Measurements from ENCODE around the gene FAM124B.
A peak's percentile ranks its signal among the peaks of the same experiment; 100 is the strongest.

Gene FAM124B

DNA sequence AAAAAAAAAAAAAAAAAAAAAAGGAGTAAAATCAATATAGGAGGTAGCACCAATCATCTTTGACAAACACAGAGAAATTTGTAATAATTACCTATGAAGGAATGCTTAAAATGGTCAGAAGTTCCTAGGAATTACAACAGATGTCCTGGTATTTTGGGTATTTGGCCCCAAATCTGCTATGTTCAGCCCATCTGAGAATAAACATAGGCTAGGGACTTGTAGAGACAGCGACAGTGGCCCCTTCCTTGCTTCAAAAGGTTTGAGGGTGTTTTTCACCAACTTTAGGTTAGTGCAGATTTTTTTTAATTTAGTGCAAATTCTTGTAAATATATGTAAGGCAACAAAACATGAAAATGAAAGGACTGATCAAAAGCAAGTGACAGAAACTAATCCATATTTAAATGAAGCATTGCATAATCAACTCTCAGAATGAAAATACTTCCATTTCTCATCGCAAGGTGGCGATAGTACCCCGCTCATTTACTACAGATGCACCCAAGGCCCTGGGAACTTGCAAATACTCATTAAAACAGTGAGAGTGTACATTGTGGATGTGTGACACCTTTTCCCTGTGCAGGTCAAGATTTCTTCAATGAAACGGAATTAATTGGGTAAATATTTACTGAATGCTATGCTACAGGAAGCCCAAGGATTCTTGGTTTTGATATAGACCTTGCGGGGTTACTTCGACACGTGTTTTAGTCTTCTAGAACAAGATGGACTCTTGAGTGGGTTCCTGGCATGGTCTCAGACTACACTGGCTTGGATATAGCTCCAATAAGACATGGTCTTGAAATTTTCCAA is 44.6 kb downstream of the FAM124B start:
- H3K27me3 ChIP-seq (ENCODE audit: insufficient read depth, low read depth, severe bottlenecking): no peaks in the 10 kb centered on the region
- H3K9me3 ChIP-seq (ENCODE audit: severe bottlenecking): no peaks in the 10 kb centered on the region
- H3K27ac ChIP-seq: no peak overlapping the region
- DNase-seq: peak; percentile 44
- H3K4me3 ChIP-seq (ENCODE audit: low read depth, low read length): no peak overlapping the region
- no peaks in the 10 kb centered on the region for H3K36me3 ChIP-seq
- peak; percentile 56 for TF ChIP-seq CTCF (IDR thresholded peaks at IDR 0.05; ENCODE audit: low read depth, low read length)

- no peak for TF ChIP-seq CTCF (IDR thresholded peaks at IDR 0.05; ENCODE audit: low read depth, low read length)
- Histone ChIP-seq H3K9me3 (ENCODE audit: severe bottlenecking) (no peaks in the 10 kb centered on the region), H3K27ac (no peak overlapping the region), H3K36me3 (no peaks in the 10 kb centered on the region), H3K4me3 (ENCODE audit: low read depth, low read length) (no peak overlapping the region), H3K27me3 (ENCODE audit: insufficient read depth, low read depth, severe bottlenecking) (no peaks in the 10 kb centered on the region)
- DNase-seq: no peak
Measured at GRCh38 chr2:224354632-224355211, 47.2 kb downstream of the FAM124B start.

- no peaks in the 10 kb centered on the region for H3K36me3 ChIP-seq
- H3K27ac ChIP-seq: no peak overlapping the region
- TF ChIP-seq CTCF (IDR thresholded peaks at IDR 0.05; ENCODE audit: low read depth, low read length): no peak
- no peak for DNase-seq
- H3K4me3 ChIP-seq (ENCODE audit: low read depth, low read length): no peak overlapping the region
- no peaks in the 10 kb centered on the region for H3K9me3 ChIP-seq (ENCODE audit: severe bottlenecking)
- no peaks in the 10 kb centered on the region for H3K27me3 ChIP-seq (ENCODE audit: insufficient read depth, low read depth, severe bottlenecking)
Measured at GRCh38 chr2:224350703-224351102, 51.2 kb downstream of the FAM124B start.

DNA sequence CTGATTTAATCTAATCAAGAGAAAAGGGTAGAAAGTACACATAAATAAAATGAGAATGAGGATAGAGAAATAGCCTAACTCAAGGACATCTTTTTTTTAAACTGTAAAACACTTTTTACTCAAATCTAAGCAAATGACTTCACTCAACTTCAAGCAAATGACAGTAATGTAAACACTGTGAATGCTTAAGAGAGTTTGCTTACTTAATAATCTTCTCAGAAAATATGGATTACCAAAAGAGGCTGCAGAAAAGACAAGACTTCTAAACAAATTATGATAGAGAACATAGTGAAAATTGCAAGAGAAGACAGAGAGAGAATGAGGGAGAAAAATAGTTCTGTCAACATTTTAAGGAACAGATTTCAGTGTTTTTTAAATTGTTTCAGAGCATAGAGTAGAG is 52.5 kb downstream of the FAM124B start:
- DNase-seq: no peak
- no peaks in the 10 kb centered on the region for H3K27me3 ChIP-seq (ENCODE audit: insufficient read depth, low read depth, severe bottlenecking)
- H3K4me3 ChIP-seq (ENCODE audit: low read depth, low read length): no peak overlapping the region
- no peak for TF ChIP-seq CTCF (IDR thresholded peaks at IDR 0.05; ENCODE audit: low read depth, low read length)
- no peaks in the 10 kb centered on the region for H3K36me3 ChIP-seq
- H3K9me3 ChIP-seq (ENCODE audit: severe bottlenecking): no peaks in the 10 kb centered on the region
- no peak overlapping the region for H3K27ac ChIP-seq

DNA sequence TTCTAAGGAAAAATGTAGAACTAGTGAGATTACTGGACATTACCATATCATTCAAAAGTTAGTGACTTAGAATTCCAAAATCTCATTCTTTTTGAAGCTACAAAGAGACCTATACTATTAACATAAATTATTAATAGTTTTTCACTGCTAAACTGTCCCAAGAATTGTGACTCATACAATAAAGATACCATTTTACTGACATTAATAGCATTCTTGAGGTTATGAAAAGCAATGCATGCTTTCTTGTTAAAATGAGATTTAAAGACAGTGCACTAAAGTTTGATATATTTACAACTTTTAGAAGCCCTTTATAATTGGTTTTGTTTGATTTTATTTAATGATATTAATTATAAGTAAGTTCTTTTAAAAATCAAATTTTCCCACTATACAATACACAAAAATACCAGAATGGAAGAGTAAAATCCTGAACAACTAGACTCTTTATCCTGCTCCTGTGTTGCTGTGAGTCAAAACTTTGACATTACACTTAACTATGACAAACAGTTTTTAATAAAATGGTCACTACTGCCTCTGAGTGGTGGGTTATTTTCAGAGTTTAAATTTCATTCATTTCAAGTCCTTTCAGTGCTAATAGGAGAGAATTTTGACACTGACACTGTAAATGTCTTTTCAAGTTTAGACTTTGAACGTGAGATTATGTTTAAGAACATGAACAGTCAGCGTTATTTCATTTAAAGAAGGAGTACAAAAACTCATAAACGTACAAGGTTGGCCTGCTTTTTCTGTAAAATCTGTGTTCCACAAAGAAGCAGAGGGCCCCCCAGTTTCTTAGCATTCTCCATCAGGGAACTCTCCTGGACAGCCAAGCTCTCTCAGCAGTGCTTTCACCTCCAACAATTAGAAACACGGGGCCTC is 54.5 kb downstream of the FAM124B start:
- no peak for TF ChIP-seq CTCF (IDR thresholded peaks at IDR 0.05; ENCODE audit: low read depth, low read length)
- H3K27ac ChIP-seq: no peak overlapping the region
- no peaks in the 10 kb centered on the region for H3K27me3 ChIP-seq (ENCODE audit: insufficient read depth, low read depth, severe bottlenecking)
- DNase-seq: no peak
- H3K4me3 ChIP-seq (ENCODE audit: low read depth, low read length): no peak overlapping the region
- no peaks in the 10 kb centered on the region for H3K9me3 ChIP-seq (ENCODE audit: severe bottlenecking)
- H3K36me3 ChIP-seq: no peaks in the 10 kb centered on the region

Data from WERI-Rb-1 (cell line).